Fibroblast of pulmonary artery (primary cell): ENCODE data around the gene EXOSC10.
A peak's percentile ranks its signal among the peaks of the same experiment; 100 is the strongest.

Experiments
- DNase-seq: peaks from one replicate; pipeline ENCODE4 v3.0.0-alpha.2; 2010; ENCODE audit warnings: low read depth
- H3K4me3 ChIP-seq: replicated peaks from 2 replicates; pipeline ENCODE4 v1.5.1; 2011; ENCODE audit warnings: low read depth, mild to moderate bottlenecking, control low read depth, low read length, moderate library complexity
- CTCF ChIP-seq: IDR thresholded peaks from 2 replicates; pipeline ENCODE4 v1.5.1; 2011; ENCODE audit warnings: mild to moderate bottlenecking, control low read depth, low read length, inconsistent platforms; ENCODE audit errors: missing control alignments

Gene EXOSC10

DNA sequence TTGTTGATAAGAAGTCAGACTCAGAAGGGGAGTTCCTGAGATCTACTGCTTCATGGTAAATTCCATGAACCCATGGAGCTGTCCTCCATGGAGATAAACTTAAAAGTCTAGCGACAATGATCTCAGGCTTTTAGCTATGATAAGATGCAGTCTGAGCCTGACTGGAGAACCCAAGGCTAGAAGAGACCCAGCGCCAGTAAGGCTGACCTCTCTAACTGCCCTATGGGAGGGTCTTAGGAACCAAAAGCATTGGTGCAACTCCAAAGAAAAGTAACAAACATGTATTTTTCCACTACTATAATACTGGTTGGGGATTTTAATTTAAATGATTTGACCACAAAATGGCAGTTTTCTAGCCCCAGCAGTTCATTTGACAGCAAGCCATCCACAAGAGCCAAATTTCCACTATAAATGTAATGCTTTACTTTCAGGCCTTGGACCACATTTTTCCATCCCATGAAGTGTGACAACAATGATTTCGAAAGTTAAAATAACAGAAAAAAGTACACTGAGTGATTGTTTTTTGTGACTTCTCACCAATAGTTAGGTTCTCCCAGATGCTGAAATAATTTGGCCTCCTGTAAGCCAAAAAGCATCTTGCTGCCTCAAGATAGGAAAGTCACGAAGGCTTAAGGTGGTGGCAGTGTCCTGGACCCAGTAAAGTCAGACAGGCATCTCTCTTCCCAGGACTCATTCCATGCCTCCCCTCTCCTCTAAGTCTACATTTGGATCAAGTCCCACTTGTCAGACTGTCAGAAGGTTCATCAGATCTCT, 43.1 kb upstream of the EXOSC10 start:
- DNase-seq: no peak
- TF ChIP-seq CTCF: no peak
- H3K4me3 ChIP-seq: no peak overlapping the region

GRCh38 chr1:11138952-11139351, 39.3 kb upstream of the EXOSC10 start:
- TF ChIP-seq CTCF: no peak
- no peak overlapping the region for H3K4me3 ChIP-seq
- peak; percentile 52 for DNase-seq

DNA sequence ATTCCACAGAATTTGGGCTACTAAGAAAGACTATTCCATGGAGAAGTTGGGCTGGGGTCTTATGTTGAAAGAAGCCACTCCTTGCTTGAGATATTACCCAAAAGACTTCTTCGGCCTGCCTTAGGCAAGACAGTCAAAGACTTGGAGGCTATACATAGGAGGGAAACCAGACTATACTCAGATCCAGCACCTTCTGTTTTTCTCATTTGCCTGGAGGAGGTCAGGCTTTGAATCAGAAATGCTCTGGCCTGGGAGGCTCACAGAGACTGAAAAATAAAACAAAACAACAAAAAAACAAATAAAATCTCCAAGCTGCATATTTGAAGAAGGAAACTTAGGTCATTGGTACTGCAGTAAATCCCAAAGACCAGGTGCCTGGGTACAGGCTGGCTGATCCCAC, 38.4 kb upstream of the EXOSC10 start:
- no peak overlapping the region for H3K4me3 ChIP-seq
- DNase-seq: no peak

GRCh38 chr1:11134898-11135266, 35.2 kb upstream of the EXOSC10 start:
- H3K4me3 ChIP-seq: no peak overlapping the region
- no peak for TF ChIP-seq CTCF
- DNase-seq: no peak

More for the DNA sequence above, 38.4 kb upstream of the EXOSC10 start:
- TF ChIP-seq CTCF: no peak

DNA sequence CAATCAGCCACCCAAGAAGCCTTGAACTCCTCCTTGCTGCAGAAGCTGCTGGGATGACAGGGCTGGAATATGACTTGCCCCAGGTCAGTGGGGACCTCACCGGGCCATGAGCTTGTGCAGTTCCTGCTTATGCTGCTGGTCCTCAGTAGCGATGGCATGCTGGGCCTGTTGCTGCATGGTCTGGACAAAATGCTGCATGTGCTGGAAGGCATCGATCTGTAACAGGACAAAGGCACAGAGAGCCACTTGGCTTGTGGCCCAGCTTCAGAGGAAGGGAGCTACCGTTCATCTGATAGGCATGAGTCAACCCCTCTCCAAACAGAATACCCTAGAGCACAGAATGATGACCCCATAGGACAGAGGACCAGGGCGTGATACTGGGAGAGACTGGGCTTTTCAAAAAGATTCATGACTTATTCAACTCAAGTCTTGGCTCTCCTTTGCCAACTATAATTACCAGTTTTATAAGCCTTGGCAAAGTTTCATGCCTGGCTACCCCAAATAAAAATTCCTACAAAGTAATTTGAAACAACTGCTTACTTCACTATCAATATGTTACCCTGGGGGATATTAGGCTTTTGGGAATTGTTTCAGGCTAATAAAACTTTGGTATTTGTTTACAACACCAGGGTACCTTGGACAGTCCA, 34.7 kb upstream of the EXOSC10 start:
- H3K4me3 ChIP-seq: no peak overlapping the region
- no peak for TF ChIP-seq CTCF
- DNase-seq: peak; percentile 26

DNA sequence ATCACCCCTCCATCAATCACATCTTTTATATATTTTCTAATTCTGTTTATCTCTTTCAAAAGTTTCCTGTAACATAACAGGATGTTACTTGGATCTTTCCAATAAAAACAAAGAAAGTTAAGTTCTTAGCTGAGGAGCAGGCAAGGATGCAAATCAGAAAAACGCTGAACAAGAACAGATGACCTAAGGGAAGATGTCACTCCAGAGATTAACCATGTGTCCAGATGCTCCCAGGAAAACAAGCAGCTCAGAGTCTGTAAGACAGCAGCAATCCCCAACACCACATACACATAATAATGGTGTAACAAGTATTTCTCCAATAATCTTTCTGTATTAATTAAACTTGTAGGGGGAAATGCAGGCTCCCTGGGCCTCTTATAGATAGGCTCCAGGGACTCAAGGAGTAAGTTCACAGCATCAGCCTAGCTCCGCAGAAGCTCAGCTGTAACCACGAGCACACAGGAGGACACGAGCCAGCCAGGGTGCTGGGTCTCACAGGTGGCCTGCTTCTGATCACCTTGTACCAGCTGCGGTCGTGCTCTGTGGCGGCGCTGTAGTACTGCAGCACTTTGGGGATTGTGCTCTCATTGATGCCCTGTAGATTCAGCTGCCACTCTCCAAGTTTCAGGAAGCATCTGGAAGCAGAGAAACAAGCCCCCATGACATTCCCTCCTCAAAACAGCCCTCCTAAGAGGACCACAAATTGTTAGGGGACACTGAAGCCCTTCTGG, 33.1 kb upstream of the EXOSC10 start:
- no peak overlapping the region for H3K4me3 ChIP-seq
- TF ChIP-seq CTCF: no peak
- DNase-seq: no peak
